Right lobe of liver (tissue), 4 donors: ENCODE results near the gene ABCG2.

ENCODE experiments used
- POLR2A ChIP-seq: fragments of 450-650 bp; IDR thresholded peaks from one replicate; pipeline ENCODE4 v1.6.1; 2017; ENCODE audit warnings: antibody characterized with exemption, mild to moderate bottlenecking
- TF ChIP-seq, protein P1 (sequence below), 4 donors: fragments of 200-600 bp in 3 of 4; fragments of 450-650 bp in 1 of 4; IDR thresholded peaks; one replicate each; pipeline versions ENCODE4 v1.5.1 to v1.8.0; 2016 to 2022; ENCODE audit warnings: antibody characterized with exemption in 4 of 4, mild to moderate bottlenecking in 2 of 4
- donor health status: DM: no; HTN: no; CAD: no.
- donor health status: DM: no; HTN: no; CAD: no.
- donor health status: DM: no; HTN: yes; CAD: no.

DNA sequence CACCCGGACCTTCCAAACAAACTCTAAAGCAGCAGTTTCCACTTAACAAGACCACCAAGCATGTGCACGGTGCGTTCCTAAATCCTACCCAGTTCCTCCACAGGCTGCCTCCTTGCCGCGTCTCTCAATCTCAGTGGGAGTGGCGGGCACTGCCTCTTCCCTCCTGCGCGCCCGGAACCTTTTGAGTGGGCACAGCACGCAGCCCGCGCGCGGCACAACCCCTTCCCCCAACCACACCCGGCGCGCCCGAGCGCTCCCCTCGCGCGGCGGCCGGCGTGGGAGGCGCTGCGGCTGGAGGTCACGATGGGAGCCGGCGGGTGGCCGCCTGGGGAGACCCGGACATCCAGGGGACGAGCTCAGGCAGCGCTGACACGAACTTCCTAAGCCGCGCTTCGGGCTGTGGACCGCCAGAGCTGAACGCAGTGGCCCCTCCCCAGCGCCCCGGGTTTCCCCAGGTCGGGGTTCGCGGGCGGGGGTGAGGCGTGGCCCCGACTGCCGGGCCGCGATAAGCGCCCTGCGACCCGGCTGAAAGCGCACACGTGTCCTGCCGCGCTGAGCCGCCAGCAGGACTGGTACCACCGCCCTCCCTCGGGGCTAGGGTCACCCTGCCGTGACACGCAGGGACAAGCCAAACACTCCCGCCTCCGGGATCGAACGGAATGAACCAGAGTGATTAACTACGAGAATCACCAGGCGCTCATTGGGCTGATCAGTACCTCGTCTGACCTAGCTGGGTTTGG lies at the start of gene ABCG2:
- TF ChIP-seq, protein P1, sequence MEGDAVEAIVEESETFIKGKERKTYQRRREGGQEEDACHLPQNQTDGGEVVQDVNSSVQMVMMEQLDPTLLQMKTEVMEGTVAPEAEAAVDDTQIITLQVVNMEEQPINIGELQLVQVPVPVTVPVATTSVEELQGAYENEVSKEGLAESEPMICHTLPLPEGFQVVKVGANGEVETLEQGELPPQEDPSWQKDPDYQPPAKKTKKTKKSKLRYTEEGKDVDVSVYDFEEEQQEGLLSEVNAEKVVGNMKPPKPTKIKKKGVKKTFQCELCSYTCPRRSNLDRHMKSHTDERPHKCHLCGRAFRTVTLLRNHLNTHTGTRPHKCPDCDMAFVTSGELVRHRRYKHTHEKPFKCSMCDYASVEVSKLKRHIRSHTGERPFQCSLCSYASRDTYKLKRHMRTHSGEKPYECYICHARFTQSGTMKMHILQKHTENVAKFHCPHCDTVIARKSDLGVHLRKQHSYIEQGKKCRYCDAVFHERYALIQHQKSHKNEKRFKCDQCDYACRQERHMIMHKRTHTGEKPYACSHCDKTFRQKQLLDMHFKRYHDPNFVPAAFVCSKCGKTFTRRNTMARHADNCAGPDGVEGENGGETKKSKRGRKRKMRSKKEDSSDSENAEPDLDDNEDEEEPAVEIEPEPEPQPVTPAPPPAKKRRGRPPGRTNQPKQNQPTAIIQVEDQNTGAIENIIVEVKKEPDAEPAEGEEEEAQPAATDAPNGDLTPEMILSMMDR (IDR thresholded peaks at IDR 0.05), result no peak
- TF ChIP-seq POLR2A, result peak; percentile 46
